Measurements from ENCODE around the gene SERHL2. TPM values are rescaled to one million over a fixed set of nuclear protein-coding genes. Genes with fewer than 3 reads are reported as not detected.
"Not testable (repeated sequence)": the region's sequence is repeated elsewhere in the genome, so short reads cannot be mapped to it uniquely, and the experiment has no call there.

Gene SERHL2
- total RNA-seq, 1 donor from 2014 or later, result 1.6 TPM

- Histone ChIP-seq H3K27me3 (ENCODE audit: low read depth) (no peaks in the 10 kb centered on the region), H3K4me3 (no peak overlapping the region), H3K27ac (no peak overlapping the region), H3K36me3 (no peaks in the 10 kb centered on the region), H3K9me3 (no peaks in the 10 kb centered on the region), H3K4me1 (no peaks in the 10 kb centered on the region)
- DNase-seq (no peak), ATAC-seq (no peak)
- intact Hi-C loops (cut with DNase I), result no loop called here
- TF ChIP-seq, protein P1, sequence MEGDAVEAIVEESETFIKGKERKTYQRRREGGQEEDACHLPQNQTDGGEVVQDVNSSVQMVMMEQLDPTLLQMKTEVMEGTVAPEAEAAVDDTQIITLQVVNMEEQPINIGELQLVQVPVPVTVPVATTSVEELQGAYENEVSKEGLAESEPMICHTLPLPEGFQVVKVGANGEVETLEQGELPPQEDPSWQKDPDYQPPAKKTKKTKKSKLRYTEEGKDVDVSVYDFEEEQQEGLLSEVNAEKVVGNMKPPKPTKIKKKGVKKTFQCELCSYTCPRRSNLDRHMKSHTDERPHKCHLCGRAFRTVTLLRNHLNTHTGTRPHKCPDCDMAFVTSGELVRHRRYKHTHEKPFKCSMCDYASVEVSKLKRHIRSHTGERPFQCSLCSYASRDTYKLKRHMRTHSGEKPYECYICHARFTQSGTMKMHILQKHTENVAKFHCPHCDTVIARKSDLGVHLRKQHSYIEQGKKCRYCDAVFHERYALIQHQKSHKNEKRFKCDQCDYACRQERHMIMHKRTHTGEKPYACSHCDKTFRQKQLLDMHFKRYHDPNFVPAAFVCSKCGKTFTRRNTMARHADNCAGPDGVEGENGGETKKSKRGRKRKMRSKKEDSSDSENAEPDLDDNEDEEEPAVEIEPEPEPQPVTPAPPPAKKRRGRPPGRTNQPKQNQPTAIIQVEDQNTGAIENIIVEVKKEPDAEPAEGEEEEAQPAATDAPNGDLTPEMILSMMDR (IDR thresholded peaks at IDR 0.05), result no peak
These were observed 6.6 kb downstream of the SERHL2 start for GRCh38 chr22:42560381-42560780.

DNA sequence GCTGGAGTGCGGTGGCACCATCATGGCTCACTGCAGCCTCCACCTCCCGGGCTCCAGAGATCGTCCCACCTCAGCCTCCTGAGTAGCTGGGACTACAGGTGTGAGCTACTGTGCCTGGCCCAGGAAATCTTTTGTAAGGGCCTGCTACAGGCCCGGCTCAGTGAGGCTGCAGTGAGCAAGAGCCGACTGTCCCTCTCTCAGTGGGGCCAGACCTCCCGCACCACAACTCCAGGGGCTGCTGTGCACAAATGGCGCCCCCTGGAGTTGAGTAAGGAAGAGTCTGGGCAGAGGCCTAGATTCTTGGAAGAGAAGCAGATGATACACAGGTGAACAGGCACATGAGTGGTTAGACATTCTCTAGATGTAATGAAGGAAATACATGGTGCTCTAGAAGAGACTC is 7.0 kb downstream of the SERHL2 start:
- no peak overlapping the region for H3K27ac ChIP-seq
- intact Hi-C loops (cut with DNase I), result no loop called here
- no peaks in the 10 kb centered on the region for H3K9me3 ChIP-seq
- DNase-seq (no peak), ATAC-seq (peak; percentile 35 to 53)
- no peaks in the 10 kb centered on the region for H3K27me3 ChIP-seq (ENCODE audit: low read depth)
- TF ChIP-seq, protein P1 (IDR thresholded peaks at IDR 0.05), result peak; percentile 55
- peaks cover under 1% of the 10 kb centered on the region for H3K36me3 ChIP-seq
- no peak overlapping the region for H3K4me3 ChIP-seq
- no peaks in the 10 kb centered on the region for H3K4me1 ChIP-seq

DNA sequence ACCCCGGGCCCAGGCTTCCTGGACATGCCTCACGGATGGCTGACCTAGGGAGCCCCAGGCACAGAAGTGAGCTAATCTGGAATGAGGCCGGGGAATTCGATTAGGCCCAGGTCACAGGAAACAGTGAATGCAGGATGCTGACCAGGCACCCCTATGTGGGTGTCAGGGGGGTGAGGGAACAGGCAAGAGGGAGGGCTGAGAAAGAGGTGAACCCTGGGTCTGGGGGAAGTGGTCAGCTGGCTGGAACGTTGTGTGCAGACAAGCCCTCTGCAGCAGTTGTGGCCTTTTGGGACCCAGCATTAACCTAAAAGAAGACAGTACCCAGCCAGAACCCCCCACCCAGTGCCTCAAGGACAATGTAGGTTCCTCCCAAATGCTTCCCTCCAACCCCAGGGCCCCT is 8.1 kb downstream of the SERHL2 start:
- Histone ChIP-seq H3K9me3 (no peaks in the 10 kb centered on the region), H3K4me1 (no peaks in the 10 kb centered on the region), H3K27ac (no peak overlapping the region), H3K4me3 (no peak overlapping the region), H3K27me3 (ENCODE audit: low read depth) (no peaks in the 10 kb centered on the region), H3K36me3 (peaks cover 5% of the 10 kb centered on the region)
- intact Hi-C loops (cut with DNase I), result no loop called here
- DNase-seq (no peak), ATAC-seq (no peak)
- TF ChIP-seq, protein P1 (IDR thresholded peaks at IDR 0.05), result no peak

GRCh38 chr22:42562279-42562678 is 8.5 kb downstream of the SERHL2 start:
- Histone ChIP-seq H3K27ac (no peak overlapping the region), H3K9me3 (no peaks in the 10 kb centered on the region), H3K4me1 (no peaks in the 10 kb centered on the region), H3K27me3 (ENCODE audit: low read depth) (no peaks in the 10 kb centered on the region), H3K36me3 (peaks cover 5% of the 10 kb centered on the region), H3K4me3 (no peak overlapping the region)
- peak in 1 of 2 donors; percentile 13 for ATAC-seq
- no peak for DNase-seq
- intact Hi-C loops (cut with DNase I), result no loop called here
- TF ChIP-seq, protein P1 (IDR thresholded peaks at IDR 0.05), result no peak

- Histone ChIP-seq H3K36me3 (peaks cover 5% of the 10 kb centered on the region), H3K27me3 (ENCODE audit: low read depth) (no peaks in the 10 kb centered on the region), H3K27ac (no peak overlapping the region), H3K4me1 (no peaks in the 10 kb centered on the region), H3K9me3 (no peaks in the 10 kb centered on the region), H3K4me3 (no peak overlapping the region)
- ATAC-seq (no peak), DNase-seq (no peak)
- intact Hi-C loops (cut with DNase I), result no loop called here
- TF ChIP-seq, protein P1 (IDR thresholded peaks at IDR 0.05), result no peak
These were observed 8.9 kb downstream of the SERHL2 start for GRCh38 chr22:42562684-42563083.

DNA sequence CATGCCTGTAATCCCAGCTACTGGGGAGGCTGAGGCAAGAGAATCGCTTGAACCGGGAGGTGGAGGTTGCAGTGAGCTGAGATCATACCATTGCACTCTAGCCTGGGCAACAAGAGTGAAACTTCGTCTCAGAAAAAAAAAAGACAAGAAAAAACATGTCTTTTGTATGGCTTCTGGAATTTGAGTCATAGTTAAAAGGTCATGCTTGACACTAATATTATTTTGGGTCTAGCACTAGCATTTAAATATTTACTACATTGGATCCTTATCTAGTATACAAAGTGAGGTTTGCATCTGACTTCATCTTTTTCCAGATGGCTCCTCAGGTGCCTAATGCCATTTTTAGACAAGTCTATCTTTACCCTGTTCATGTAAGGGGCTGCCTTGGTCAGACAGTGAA is 10.2 kb downstream of the SERHL2 start:
- H3K27me3 ChIP-seq (ENCODE audit: low read depth); DNase-seq; H3K9me3 ChIP-seq; intact Hi-C loops (cut with DNase I); H3K4me3 ChIP-seq; H3K36me3 ChIP-seq; H3K27ac ChIP-seq; ATAC-seq; H3K4me1 ChIP-seq: not testable (repeated sequence)

Measured in lower lobe of right lung (tissue), 2 donors.